H9 (cell line): Measurements from ENCODE around the gene TTYH2. TPM values are rescaled to one million over a fixed set of nuclear protein-coding genes. Genes with fewer than 3 reads are reported as not detected.

Source experiments
- DNase-seq: peaks from one replicate; pipeline ENCODE4 v3.0.0-alpha.2; 2017
- H2AFZ ChIP-seq: one replicate; pipeline ENCODE4 v1.6.1; 2013; ENCODE audit warnings: mild to moderate bottlenecking, low read length, control low read depth, moderate library complexity
- H2AK5ac ChIP-seq: 2 replicates; pipeline ENCODE4 v1.6.1; 2013; ENCODE audit warnings: low read length, control low read depth, mixed read lengths; ENCODE audit not compliant: insufficient read length
- H2BK120ac ChIP-seq: one replicate; pipeline ENCODE4 v1.6.1; 2013; ENCODE audit warnings: low read depth, mild to moderate bottlenecking, low read length, control low read depth, inconsistent platforms; ENCODE audit not compliant: poor library complexity, severe bottlenecking
- H2BK12ac ChIP-seq: 2 replicates; pipeline ENCODE4 v1.6.1; 2013; ENCODE audit warnings: low read length, control low read depth, mixed read lengths, low read depth; ENCODE audit not compliant: insufficient read length
- H2BK15ac ChIP-seq: 2 replicates; pipeline ENCODE4 v1.6.1; 2013; ENCODE audit warnings: low read depth, low read length, control low read depth
- H2BK20ac ChIP-seq: one replicate; pipeline ENCODE4 v1.6.1; 2013; ENCODE audit warnings: low read depth, mild to moderate bottlenecking, low read length, control low read depth, inconsistent platforms; ENCODE audit not compliant: poor library complexity, severe bottlenecking
- H2BK5ac ChIP-seq: 2 replicates; pipeline ENCODE4 v1.6.1; 2013; ENCODE audit warnings: low read length, control low read depth, mixed read lengths; ENCODE audit not compliant: insufficient read length
- H3K14ac ChIP-seq: 2 replicates; pipeline ENCODE4 v1.6.1; 2013; ENCODE audit warnings: low read length, control low read depth; ENCODE audit not compliant: insufficient read depth
- H3K18ac ChIP-seq: 2 replicates; pipeline ENCODE4 v1.6.1; 2013; ENCODE audit warnings: low read depth, mild to moderate bottlenecking, mixed read lengths, low read length, control low read depth; ENCODE audit not compliant: insufficient read length
- H3K23ac ChIP-seq: 2 replicates; pipeline ENCODE4 v1.6.1; 2013; ENCODE audit warnings: low read length, control low read depth, mixed read lengths, low read depth; ENCODE audit not compliant: insufficient read length
- H3K23me2 ChIP-seq: 2 replicates; pipeline ENCODE4 v1.6.1; 2013; ENCODE audit warnings: low read depth, mild to moderate bottlenecking, mixed read lengths, low read length, control low read depth; ENCODE audit not compliant: insufficient read length, poor library complexity, severe bottlenecking
- H3K27ac ChIP-seq: 2 replicates; pipeline ENCODE4 v1.5.1; 2013; ENCODE audit warnings: low read length, control low read depth, mixed read lengths, low read depth; ENCODE audit not compliant: insufficient read length
- H3K27me3 ChIP-seq: 2 replicates; pipeline ENCODE4 v1.6.1; 2013; ENCODE audit warnings: low read length, control low read depth, inconsistent platforms; ENCODE audit not compliant: insufficient read depth
- H3K4ac ChIP-seq: 2 replicates; pipeline ENCODE4 v1.6.1; 2013; ENCODE audit warnings: low read depth, mild to moderate bottlenecking, control low read depth, inconsistent platforms, low read length, moderate library complexity
- H3K4me1 ChIP-seq: 2 replicates; pipeline ENCODE4 v1.6.1; 2013; ENCODE audit warnings: low read length, control low read depth, inconsistent platforms; ENCODE audit not compliant: insufficient read depth
- H3K4me2 ChIP-seq: 2 replicates; pipeline ENCODE4 v1.6.1; 2013; ENCODE audit warnings: low read length, control low read depth, mixed read lengths; ENCODE audit not compliant: insufficient read length, insufficient read depth
- H3K56ac ChIP-seq: 2 replicates; pipeline ENCODE4 v1.6.1; 2013; ENCODE audit warnings: low read depth, mild to moderate bottlenecking, mixed read lengths, low read length, control low read depth; ENCODE audit not compliant: insufficient read length
- H3K79me1 ChIP-seq: 2 replicates; pipeline ENCODE4 v1.6.1; 2013; ENCODE audit warnings: low read depth, mild to moderate bottlenecking, moderate library complexity, low read length, control low read depth, inconsistent platforms; ENCODE audit not compliant: insufficient read depth, poor library complexity, severe bottlenecking
- H3K79me2 ChIP-seq: 2 replicates; pipeline ENCODE4 v1.6.1; 2013; ENCODE audit warnings: low read length, control low read depth, inconsistent platforms; ENCODE audit not compliant: insufficient read depth
- H3K9ac ChIP-seq: 2 replicates; pipeline ENCODE4 v1.6.1; 2013; ENCODE audit warnings: low read length, control low read depth, mixed read lengths; ENCODE audit not compliant: insufficient read length; ENCODE audit errors: extremely low read depth
- H3K9me3 ChIP-seq: one replicate; pipeline ENCODE4 v1.6.1; 2013; ENCODE audit warnings: low read depth, low read length, inconsistent platforms; ENCODE audit not compliant: control insufficient read depth
- H3T11ph ChIP-seq: one replicate; pipeline ENCODE4 v1.6.1; 2013; ENCODE audit warnings: mild to moderate bottlenecking, low read length, control low read depth, inconsistent platforms
- H4K20me1 ChIP-seq: one replicate; pipeline ENCODE4 v1.6.1; 2013; ENCODE audit not compliant: control insufficient read depth, insufficient read length, insufficient read depth
- H4K5ac ChIP-seq: 2 replicates; pipeline ENCODE4 v1.6.1; 2013; ENCODE audit warnings: low read depth, mild to moderate bottlenecking, mixed read lengths, low read length, control low read depth; ENCODE audit not compliant: insufficient read length
- H4K8ac ChIP-seq: replicated peaks from 2 replicates; pipeline ENCODE4 v1.6.1; 2013; ENCODE audit warnings: low read length, control low read depth, mixed read lengths, low read depth; ENCODE audit not compliant: insufficient read length
- H4K91ac ChIP-seq: 2 replicates; pipeline ENCODE4 v1.6.1; 2013; ENCODE audit warnings: low read depth, mild to moderate bottlenecking, moderate library complexity, mixed read lengths, low read length, control low read depth; ENCODE audit not compliant: insufficient read length
- H3K27ac Mint-ChIP-seq, 3 experiments: 2 replicates in 2 of 3; 3 replicates in 1 of 3; pipeline ENCODE4 v1.8.0; 2020 to 2021; ENCODE audit warnings: mixed read lengths in 3 of 3, mild to moderate bottlenecking in 1 of 3, moderate library complexity in 1 of 3
- H3K27me3 Mint-ChIP-seq: 2 replicates; pipeline ENCODE4 v1.8.0; 2021; ENCODE audit warnings: low read depth, mild to moderate bottlenecking, moderate library complexity, mixed read lengths
- H3K36me3 Mint-ChIP-seq, 3 experiments: 2 replicates in 2 of 3; 3 replicates in 1 of 3; pipeline ENCODE4 v1.8.0; 2020 to 2021; ENCODE audit warnings: low read depth in 3 of 3, mixed read lengths in 3 of 3; ENCODE audit not compliant: insufficient read depth in 1 of 3
- H3K4me1 Mint-ChIP-seq, 2 experiments: 2 replicates each; pipeline ENCODE4 v1.8.0; 2020; ENCODE audit warnings: mixed read lengths in 2 of 2
- H3K4me3 Mint-ChIP-seq, 2 experiments: 2 replicates in 1 of 2; 3 replicates in 1 of 2; pipeline ENCODE4 v1.8.0; 2020 to 2021; ENCODE audit warnings: mild to moderate bottlenecking in 2 of 2, mixed read lengths in 2 of 2, moderate library complexity in 1 of 2
- H3K9me3 Mint-ChIP-seq, 2 experiments: 2 replicates in 1 of 2; 3 replicates in 1 of 2; pipeline ENCODE4 v1.8.0; 2020; ENCODE audit warnings: mild to moderate bottlenecking in 2 of 2, mixed read lengths in 2 of 2, moderate library complexity in 1 of 2
- CTCF ChIP-seq: fragments of 200-600 bp; sonication (generic); conservative IDR thresholded peaks from 3 replicates; pipeline ENCODE4 v1.8.0; 2021; ENCODE audit warnings: antibody characterized with exemption, mild to moderate bottlenecking
- WGBS: extraction: QIAGEN DNeasy Blood & Tissue Kit; methylation state at CpG from one replicate; pipeline ENCODE4 v1.1.7; 2013; ENCODE audit warnings: missing lambda C conversion rate, low lambda C conversion rate, mixed read lengths; ENCODE audit not compliant: insufficient read length; ENCODE audit errors: extremely low coverage; 5-methylcytosine and 5-hydroxymethylcytosine counted together
- total RNA-seq: library from RNA; stranded (reverse); gene quantifications from 2 replicates; pipeline ENCODE4 v1.2.1, GENCODE V29; 2021

TTYH2 gene
- total RNA-seq, 1 experiment from 2014 or later = 1.6 TPM

- Histone ChIP-seq H2BK15ac (no peak overlapping the region), H3K4me2 (no peak overlapping the region), H2AK5ac (no peak overlapping the region), H3K14ac (no peak overlapping the region), H3K27ac (no peak overlapping the region), H3K79me2 (no peaks in the 10 kb centered on the region), H3K23ac (no peak overlapping the region), H2BK120ac (no peak overlapping the region), H3K4me1 (peaks cover 8% of the 10 kb centered on the region; the same call in 1 of the 2 replicates), H2AFZ (no peak overlapping the region), H3K18ac (no peak overlapping the region), H3K79me1 (no peaks in the 10 kb centered on the region), H2BK12ac (no peak overlapping the region), H3K9ac (no peak overlapping the region), H3K56ac (no peak overlapping the region), H4K20me1 (no peaks in the 10 kb centered on the region), H4K8ac (no peak overlapping the region), H2BK5ac (no peak overlapping the region), H3K23me2 (peaks cover 19% of the 10 kb centered on the region), H3K9me3 (no peaks in the 10 kb centered on the region), H4K91ac (no peak overlapping the region), H4K5ac (no peak overlapping the region), H2BK20ac (no peak overlapping the region), H3K4ac (no peak overlapping the region), H3T11ph (no peak overlapping the region), H3K27me3 (peaks cover 3% of the 10 kb centered on the region; the same call in 1 of the 2 replicates)
- Mint-ChIP-seq H3K36me3 (peaks cover 0 to 6% (median 4%) of the 10 kb centered on the region in 3 experiments; a peak in 6 of 7 replicates), H3K27ac (no peak overlapping the region), H3K4me1 (peaks cover 33 to 42% of the 10 kb centered on the region in 2 experiments), H3K4me3 (no peak overlapping the region), H3K9me3 (no peaks in the 10 kb centered on the region), H3K27me3 (peaks cover 56% of the 10 kb centered on the region)
- WGBS = no CpG with 5 or more reads among the region's 6 CpGs
- no peak for TF ChIP-seq CTCF
- no peak for DNase-seq
Measured at GRCh38 chr17:74215342-74215727, 2.0 kb downstream of the TTYH2 start.
